ENCODE results near the gene GYG1. TPM values are rescaled to one million over a fixed set of nuclear protein-coding genes. Genes with fewer than 3 reads are reported as not detected.
A peak's percentile ranks its signal among the peaks of the same experiment; 100 is the strongest.

Gene GYG1
- total and polyA plus RNA-seq, 2 of the 8 experiments (the other 6 are each of a cell fraction or from before 2014, with no cell fraction given), result 19.4 to 34.2 TPM

DNA sequence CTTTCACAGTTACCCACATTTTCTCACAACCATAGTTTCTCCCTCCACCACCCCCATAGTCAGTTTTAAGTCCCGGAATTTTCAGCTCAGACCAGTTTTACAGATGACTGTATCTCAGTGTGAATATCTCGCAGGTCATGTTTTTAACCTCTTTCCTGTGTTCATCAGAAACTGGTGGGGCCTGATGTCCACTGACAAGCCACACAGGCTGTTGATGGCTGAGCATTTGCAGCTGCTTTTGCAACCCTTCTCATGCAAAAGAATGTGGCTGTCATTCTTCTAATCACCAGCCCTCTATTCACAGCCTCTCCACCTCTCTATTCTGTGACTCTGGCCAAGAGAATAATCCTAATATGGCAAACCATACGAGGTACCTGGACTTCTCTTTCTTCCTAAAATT is 8.5 kb downstream of the GYG1 start:
- Histone ChIP-seq H3K27me3 (replicated peaks in 1 of 4; ENCODE audit: control insufficient read depth in 3 of 4, extremely low read depth in 1 of 4, insufficient read depth in 3 of 4, low read length in 3 of 4) (no peaks in the 10 kb centered on the region), H2BK120ac (replicated peaks; ENCODE audit: low read depth, low read length) (no peak overlapping the region), H3K18ac (ENCODE audit: extremely low read depth, low read length) (no peak overlapping the region), H3K4me1 (replicated peaks in 1 of 4; ENCODE audit: control insufficient read depth in 3 of 4, insufficient read depth in 4 of 4, low read length in 3 of 4) (peaks cover 0 to 14% (median 3%) of the 10 kb centered on the region in 4 experiments; a peak in 2 of 7 replicates), H3K4me3 (ENCODE audit: extremely low read depth in 1 of 4, insufficient read depth in 2 of 4, low read depth in 3 of 4, low read length in 4 of 4) (no peak overlapping the region), H3K4me2 (ENCODE audit: insufficient read depth in 1 of 2, low read depth in 2 of 2, low read length in 2 of 2) (no peak overlapping the region), H3K79me1 (ENCODE audit: low read depth, low read length) (no peaks in the 10 kb centered on the region), H3K23me2 (ENCODE audit: low read depth, low read length) (no peaks in the 10 kb centered on the region), H4K5ac (ENCODE audit: insufficient read length, low read depth, low read length) (no peak overlapping the region), H4K8ac (ENCODE audit: extremely low read depth, insufficient read depth, low read length) (no peak overlapping the region), H4K91ac (replicated peaks; ENCODE audit: insufficient read length, low read length) (no peak overlapping the region), H3K23ac (ENCODE audit: insufficient read length) (no peak overlapping the region), H3K36me3 (ENCODE audit: control insufficient read depth in 2 of 4, insufficient read depth in 4 of 4, low read length in 3 of 4) (peaks cover 0 to 8% (median 2%) of the 10 kb centered on the region in 4 experiments; a peak in 3 of 8 replicates), H2AK5ac (ENCODE audit: low read depth, low read length) (no peak overlapping the region), H3K4ac (replicated peaks; ENCODE audit: insufficient read length, low read depth, low read length) (no peak overlapping the region), H3K79me2 (ENCODE audit: control insufficient read depth in 1 of 2, insufficient read depth in 2 of 2, low read length in 2 of 2) (no peaks in the 10 kb centered on the region), H3K56ac (replicated peaks; ENCODE audit: insufficient read length, low read depth, low read length) (no peak overlapping the region), H3K9me3 (ENCODE audit: insufficient read depth in 2 of 2, low read depth in 1 of 2, low read length in 1 of 2) (no peaks in the 10 kb centered on the region), H4K20me1 (replicated peaks in 1 of 2; ENCODE audit: control insufficient read depth in 1 of 2, insufficient read depth in 2 of 2, low read length in 2 of 2) (no peaks in the 10 kb centered on the region), H3K14ac (ENCODE audit: insufficient read length) (no peak overlapping the region), H3K9ac (replicated peaks in 1 of 4; ENCODE audit: extremely low read depth in 1 of 4, low read depth in 3 of 4, low read length in 3 of 4) (no peak overlapping the region), H3K27ac (ENCODE audit: low read depth, low read length) (no peak overlapping the region), H2BK12ac (ENCODE audit: low read depth, low read length) (no peak overlapping the region), H2BK15ac (ENCODE audit: low read length) (no peak overlapping the region), H2BK20ac (ENCODE audit: low read length) (no peak overlapping the region), H2BK5ac (ENCODE audit: low read depth, low read length) (no peak overlapping the region), H2AFZ (ENCODE audit: low read length) (no peak overlapping the region)
- CTCF ChIA-PET (ENCODE audit: partially characterized antibody), result interaction anchor here (1.0 kb wide), 3 partner anchors 11 to 37 kb away, joined by 3 to 4 read pairs (median 3); no protein-coding TSS in a partner anchor
- no peak for DNase-seq (ENCODE audit: low read depth in 1 of 2, low spot score in 2 of 2)
- no peak for FAIRE-seq
- POLR2A ChIA-PET (ENCODE audit: partially characterized antibody), result interaction anchor here (0.8 to 1.2 kb wide), 3 partner anchors 8 to 13 kb away, joined by 3 to 4 read pairs (median 3); partner anchors contain the start of gene GYG1
- WGBS, 2 experiments (ENCODE audit: extremely low coverage in 1 of 2, insufficient coverage in 1 of 2, insufficient read length in 1 of 2, insufficient replicate concordance in 2 of 2, low coverage in 1 of 2, low lambda C conversion rate in 2 of 2, missing lambda C conversion rate in 1 of 2), result 75% methylated on average over 3 of the region's 3 CpGs; no CpG with 5 or more reads in 1 of the 2 experiments
- no peak for TF ChIP-seq EGR1 (IDR thresholded peaks at IDR 0.05; ENCODE audit: borderline replicate concordance, low read depth, low read length)
- no peak for TF ChIP-seq KDM4A (IDR thresholded peaks at IDR 0.05; ENCODE audit: low read depth, low read length, severe bottlenecking)
- peak; percentile 50 to 74; a peak in 1 of 4 replicates for TF ChIP-seq SIN3A (conservative IDR thresholded peaks at IDR 0.05 in 1 of 2, IDR thresholded peaks at IDR 0.05 in 1 of 2; ENCODE audit: low read depth in 1 of 2, low read length in 2 of 2)
- TF ChIP-seq TCF12 (IDR thresholded peaks at IDR 0.05; ENCODE audit: low read depth, low read length), result no peak
- TF ChIP-seq TAF1 (IDR thresholded peaks at IDR 0.05; ENCODE audit: low read depth, low read length), result no peak
- TF ChIP-seq GABPA (IDR thresholded peaks at IDR 0.05; ENCODE audit: borderline replicate concordance, insufficient read depth, low read length), result no peak
- no peak for TF ChIP-seq EZH2 (IDR thresholded peaks at IDR 0.05; ENCODE audit: low read depth, low read length, severe bottlenecking)
